ENCODE results near the gene TUBB6.

TUBB6 gene

GRCh38 chr18:12307701-12308385 is at the start of gene TUBB6:
Gene TUBB6 (plus strand): TSS chr18:12308241. CDS start chr18:12308293, 52 bp downstream.
- peak; percentile 84 for DNase-seq (ENCODE audit: low spot score)

DNA sequence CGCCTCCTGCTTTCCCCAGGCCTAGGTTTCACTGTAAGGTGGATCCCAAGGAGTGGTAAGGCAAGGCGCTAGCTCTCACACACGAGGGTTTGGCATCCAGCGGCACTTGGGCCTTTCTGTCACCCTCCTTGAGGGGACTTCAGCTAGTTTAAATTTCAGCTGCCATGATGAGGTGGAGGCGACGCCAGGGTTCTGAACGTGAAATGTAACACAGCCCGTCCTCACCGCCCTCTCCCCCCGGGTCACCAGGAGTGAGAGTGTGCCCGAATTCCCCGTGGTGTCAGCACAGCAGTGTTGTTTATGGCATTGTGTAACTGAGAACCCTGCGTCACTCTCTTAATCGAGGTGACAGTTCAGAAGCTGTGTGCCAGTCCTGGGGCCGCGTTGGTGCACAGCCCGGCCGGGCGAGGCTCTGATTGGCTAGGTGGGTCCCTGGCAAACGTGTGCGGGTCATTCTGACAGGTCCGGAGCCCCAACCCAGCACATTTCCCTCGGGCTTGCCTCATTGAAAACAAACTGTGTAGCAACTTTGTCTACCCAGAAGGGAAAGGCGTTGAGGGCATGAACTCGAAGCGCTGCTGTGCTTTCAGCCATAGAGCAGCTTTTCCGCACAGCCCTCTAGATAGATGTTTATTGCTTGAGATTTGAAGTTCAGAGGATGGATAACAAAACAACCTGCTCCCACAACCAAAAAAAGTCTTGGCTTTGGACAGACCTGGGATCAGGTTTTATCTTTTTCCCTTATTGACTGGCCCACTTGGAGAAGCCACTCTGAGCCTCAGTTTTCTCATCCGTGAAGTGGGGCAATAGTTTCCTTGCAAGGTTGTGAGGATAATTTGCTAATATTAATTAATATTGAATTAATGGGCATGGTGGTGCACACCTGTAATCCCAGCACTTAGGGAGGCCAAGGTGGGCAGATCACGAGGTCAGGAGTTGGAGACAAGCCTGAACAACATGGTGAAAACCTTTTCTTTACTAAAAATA is 49.0 kb upstream of the TUBB6 start:
- no peak for DNase-seq (ENCODE audit: low spot score)

GRCh38 chr18:12262748-12263147 is 45.3 kb upstream of the TUBB6 start:
- no peak for DNase-seq (ENCODE audit: low spot score)

GRCh38 chr18:12264864-12265263 is 43.2 kb upstream of the TUBB6 start:
- no peak for DNase-seq (ENCODE audit: low spot score)

DNA sequence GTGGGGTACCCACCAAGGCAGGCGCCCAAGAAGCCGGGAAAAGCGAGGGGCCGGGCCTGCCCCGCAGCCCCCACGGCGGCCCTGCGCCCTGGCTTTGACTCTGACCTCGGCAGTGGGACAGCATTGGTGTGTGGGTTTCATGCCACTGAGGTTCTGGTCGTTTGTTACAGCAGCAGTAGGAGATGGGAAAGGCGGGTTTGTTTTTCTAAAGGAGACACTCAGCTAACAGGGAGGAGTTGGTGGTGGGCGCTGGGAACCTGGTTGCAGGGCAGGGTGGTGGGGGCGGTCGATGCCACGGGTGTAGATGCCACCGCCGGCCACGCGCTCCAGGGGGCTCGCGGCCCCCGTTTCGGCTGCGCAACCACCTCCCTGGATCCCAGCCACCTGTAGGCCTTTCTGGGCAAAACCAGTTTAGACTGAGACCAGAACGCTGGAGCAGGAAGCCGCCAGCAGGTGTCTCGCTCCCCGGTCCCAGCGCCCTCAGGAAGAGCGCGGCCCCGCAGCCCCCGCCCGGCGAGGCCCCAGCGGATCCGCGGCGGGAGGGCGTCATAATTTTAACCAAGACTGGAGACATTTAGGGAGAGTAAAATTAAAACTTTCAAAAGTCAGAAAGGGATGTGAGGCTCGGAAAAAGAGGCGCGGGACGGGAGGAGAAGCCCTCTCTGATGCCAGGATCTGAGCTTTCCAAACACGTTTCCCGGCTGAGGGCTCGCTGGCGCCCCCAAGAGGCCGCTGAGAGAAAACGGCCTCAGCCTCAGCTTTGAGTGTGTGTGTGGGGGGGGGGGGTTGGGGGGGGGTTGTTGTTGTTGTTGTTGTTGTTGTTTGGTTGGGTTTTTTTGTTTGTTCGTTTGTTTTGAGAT is 36.4 kb upstream of the TUBB6 start:
- DNase-seq (ENCODE audit: low spot score) = peak; percentile 74

- DNase-seq (ENCODE audit: low spot score) = no peak
Measured at GRCh38 chr18:12274793-12275192, 33.2 kb upstream of the TUBB6 start.

DNA sequence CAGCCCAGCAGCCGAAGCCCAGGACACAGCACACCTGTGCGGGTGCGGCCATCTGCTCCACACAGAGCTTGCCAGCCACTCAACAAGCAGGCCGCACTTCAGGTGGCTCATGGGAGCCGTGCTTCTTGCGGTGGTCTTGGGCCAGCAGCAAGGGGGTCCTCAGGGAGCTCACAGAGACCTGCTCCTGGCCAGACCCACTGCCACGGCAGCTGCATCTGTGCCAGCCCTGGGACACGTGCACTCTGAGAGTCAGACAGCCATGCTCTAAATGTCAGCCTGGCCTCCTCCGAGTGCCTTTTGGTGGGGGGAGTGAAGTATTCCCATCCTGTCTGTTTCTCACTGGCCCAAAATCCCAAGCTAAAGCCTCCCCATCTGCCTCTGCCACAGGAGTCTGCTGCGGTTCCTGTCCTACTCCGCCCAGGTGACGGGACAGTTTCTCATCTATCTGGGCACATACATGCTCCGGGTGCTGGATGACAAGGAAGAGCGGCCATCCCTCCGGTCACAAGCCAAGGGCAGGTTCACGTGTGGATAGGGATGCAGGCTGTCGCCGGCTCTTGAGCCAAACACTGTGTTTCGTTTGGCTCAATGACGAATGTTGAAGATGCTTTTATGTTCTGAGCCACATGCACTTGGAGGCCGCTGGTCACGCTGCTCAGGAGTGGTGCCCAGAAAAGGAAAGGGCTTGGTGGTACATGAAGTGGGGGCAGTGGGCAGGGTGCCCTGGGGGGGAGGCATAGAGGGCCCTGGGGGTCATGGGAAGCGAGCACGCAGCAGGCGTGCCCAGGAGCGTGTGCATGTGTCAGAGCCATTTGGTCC is 31.1 kb upstream of the TUBB6 start:
- DNase-seq (ENCODE audit: low spot score) = no peak

GRCh38 chr18:12278215-12278671 is 29.8 kb upstream of the TUBB6 start:
- DNase-seq (ENCODE audit: low spot score) = no peak

DNA sequence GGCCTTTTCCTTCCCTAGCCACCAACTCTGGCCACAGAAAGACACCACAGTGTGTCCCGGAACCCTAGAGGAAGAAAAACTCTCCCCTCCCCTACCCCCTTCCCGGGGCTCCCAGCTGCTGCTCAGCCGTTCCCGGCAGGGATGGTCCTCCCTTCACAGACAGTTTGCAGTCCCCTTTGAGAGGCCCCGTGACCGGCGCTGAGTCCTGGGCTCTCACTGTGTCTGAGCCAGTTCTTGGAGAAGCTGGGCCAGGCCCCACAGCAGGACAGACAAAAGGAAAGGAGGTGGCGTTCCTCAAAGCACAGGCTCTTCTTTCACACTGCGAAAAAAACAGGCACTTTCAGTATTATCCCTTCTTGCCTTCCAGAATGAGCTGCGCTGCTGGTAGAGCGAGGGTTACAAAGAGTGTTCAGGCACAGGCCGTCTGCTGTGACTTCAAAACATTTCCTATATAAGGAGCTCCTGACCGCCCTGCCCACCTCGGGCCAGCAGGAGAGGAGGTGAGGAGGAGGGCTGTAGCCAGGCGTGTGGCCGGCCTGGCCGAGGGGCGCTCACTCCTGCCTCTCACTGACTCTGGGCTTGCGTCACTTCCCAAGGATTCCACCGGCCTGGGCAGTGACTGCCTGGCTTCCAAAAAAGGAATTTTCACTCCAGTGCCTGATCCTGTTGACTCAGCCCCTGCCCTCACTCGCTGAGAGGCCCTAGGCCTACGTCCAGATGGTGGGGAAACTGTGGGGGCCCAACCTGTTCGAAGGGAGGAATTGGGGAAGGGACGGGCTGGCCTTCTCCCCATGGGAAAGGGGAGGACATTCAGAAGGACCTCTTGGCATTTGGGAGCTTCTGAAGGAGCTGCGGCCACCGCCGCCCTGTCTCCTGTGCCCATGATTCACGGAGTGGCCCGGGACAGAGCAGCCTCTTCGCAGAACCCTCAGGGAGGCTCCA is 29.0 kb upstream of the TUBB6 start:
- peak; percentile 92 for DNase-seq (ENCODE audit: low spot score)

DNA sequence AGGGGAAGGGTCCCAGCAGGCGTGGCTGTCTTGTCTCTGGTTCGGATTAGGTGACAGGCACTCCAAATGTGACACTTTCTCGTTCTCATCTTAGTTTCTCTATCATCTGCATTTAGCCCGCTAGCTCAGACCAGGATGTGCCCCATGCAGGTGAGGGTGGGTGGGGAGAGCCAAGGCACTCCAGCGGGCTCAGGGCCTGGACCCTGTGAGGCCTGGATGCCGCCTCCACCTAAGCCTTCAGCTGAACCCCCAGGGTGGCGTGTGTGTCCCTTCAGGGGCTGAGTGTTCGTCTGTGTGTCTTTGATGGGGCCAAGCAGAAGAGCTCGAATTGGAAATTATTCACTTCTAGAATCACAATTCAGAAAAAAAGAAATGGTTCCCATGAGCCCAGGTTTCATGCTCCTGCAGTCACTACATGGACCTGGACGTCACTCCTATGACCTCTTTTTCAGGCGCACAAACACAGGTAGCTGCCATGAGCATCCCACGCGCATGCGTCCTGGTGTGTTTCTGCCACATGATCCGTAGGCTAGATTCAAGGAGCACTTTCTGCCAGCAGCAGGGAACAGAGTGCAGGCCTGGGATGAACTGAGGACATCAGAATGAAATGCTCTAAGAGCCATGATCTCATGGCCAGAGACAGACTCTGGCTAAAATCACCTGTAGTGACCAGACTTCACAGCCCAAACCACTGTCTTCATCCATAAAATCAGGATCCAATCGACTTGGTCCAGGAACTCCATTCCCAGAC is 28.1 kb upstream of the TUBB6 start:
- DNase-seq (ENCODE audit: low spot score) = no peak

GRCh38 chr18:12281861-12282260 is 26.2 kb upstream of the TUBB6 start:
- no peak for DNase-seq (ENCODE audit: low spot score)

DNA sequence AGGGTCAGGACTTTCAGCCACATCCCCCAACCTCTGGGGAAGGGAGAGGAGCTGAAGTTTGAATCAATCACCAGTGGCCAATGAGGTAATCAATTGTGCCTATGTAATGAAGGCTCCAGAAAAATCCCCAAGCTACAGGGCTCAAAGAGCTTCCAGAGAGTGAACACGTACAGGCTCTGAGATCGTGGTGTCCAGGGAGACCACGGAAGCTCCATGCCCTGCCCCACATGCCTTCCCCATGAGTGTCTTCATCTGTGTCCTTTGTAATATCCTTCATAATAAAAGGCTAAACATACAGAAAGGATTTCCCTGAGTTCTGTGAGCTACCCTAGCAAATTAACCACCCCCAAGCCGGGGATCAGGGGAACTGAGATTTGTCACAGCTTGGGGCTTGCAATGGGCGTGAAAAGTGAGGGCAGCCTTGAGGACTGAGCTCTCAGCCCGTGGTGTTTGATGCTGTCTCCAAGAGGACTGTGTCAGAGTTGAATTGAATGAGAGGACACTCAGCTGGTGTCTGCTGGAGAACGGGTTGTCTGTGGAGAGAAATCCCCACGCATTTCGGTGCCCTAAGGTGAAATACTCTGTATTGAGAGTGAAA is 25.5 kb upstream of the TUBB6 start:
- no peak for DNase-seq (ENCODE audit: low spot score)

- DNase-seq (ENCODE audit: low spot score) = no peak
Measured at GRCh38 chr18:12283256-12283655, 24.8 kb upstream of the TUBB6 start.

- no peak for DNase-seq (ENCODE audit: low spot score)
Measured at GRCh38 chr18:12283666-12284065, 24.4 kb upstream of the TUBB6 start.

DNA sequence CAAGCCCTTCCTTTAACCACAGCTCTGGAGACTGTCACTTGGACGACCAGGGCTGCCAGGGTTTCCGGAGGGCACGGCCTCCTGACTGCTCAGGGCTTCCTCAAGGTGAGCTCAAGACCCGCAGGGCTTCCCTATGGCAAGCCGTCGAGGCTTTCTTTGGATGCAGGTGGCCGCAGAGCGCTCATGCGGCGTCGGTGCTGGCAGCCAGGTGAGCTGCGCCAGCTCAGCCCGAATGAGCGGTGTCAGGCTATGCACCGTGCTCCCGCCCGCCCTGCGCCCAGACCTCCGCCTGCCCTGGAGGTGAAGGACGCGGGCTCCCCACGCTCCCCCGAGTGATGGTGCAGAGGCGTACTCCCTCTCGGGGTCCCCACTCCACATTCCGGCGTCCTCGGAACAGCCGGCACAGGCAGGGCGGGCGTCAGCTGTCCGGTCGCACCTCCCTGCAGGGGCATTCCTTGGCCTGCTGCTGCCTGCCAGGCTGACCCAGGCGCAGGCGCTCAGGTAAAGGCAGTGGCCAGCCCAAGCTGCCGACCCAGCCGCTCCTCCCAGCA is 20.8 kb upstream of the TUBB6 start:
- DNase-seq (ENCODE audit: low spot score) = no peak

DNA sequence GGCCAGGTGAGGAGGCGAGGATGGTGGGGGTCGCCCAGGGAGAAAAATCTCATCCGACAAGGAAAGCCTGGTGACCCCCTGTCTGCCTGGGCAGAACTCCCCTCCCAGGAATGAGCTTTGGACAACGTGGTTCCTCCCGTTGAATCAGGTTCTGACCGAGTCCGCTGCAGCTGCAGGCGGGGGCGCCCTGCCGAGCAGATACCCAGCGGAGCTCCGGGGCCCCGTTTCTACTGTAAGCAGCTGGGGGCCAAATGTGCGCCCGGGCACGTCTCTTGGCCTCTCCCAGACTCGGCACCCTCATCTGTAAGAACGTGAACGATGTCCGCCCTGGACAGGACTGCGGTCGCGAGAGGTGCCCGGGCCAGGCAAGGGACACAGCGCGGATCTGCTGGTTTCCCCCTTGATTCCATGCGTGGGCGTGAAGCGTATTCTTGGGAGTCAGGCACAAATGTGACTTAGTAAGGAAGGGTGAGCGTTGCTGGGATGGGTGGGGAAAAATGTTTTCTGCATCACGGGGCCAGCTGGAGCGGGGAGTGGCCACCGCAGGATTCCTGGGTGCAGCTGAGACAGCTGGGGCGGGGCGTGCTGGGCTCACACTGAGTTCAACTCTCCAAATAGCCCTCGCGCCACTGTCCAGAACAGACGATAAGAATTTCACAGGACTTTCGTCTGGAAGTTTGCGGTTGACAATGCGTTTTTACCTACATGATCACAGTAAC is 20.2 kb upstream of the TUBB6 start:
- no peak for DNase-seq (ENCODE audit: low spot score)

DNA sequence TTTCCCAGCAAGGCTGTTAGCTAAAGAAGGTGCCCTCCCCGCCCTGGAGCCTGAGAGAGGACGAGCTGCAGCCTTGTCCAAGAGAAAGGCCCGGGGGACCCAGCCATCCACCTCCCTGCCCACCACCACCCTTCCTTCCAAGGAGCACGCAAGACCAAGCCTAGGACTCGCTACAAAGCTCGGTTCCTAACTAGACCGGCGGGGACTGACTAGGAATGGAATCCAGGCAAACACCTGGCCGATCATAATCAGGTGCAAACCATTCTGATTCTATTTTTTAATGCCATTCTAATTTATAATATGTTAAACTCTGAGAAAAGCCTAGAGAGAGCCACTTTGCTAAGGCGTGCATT is 19.7 kb upstream of the TUBB6 start:
- no peak for DNase-seq (ENCODE audit: low spot score)

DNA sequence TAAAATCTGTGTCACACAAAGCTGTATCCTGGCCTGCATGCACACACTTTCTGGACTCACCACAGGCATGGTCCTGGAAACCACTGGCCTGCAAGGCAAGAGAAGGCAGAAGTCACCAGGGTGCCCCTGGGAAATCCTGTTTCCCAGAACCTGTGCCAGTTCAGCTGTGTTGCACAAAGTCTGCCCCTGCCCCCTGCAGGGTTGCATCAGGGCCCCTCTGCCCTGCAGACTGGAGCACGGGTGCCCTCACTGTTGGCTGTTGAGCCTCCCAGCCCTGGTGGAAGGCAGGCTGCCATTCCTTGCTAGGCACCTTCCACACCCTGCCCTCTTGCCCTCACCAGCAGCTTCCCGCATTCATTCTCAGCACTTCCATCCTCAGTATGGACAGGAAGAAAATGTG is 18.0 kb upstream of the TUBB6 start:
- no peak for DNase-seq (ENCODE audit: low spot score)

Measured in kidney capillary endothelial cell (primary cell).